ENCODE results near the gene HSPB3.
"Not testable (repeated sequence)": the region's sequence is repeated elsewhere in the genome, so short reads cannot be mapped to it uniquely, and the experiment has no call there.

Gene HSPB3

DNA sequence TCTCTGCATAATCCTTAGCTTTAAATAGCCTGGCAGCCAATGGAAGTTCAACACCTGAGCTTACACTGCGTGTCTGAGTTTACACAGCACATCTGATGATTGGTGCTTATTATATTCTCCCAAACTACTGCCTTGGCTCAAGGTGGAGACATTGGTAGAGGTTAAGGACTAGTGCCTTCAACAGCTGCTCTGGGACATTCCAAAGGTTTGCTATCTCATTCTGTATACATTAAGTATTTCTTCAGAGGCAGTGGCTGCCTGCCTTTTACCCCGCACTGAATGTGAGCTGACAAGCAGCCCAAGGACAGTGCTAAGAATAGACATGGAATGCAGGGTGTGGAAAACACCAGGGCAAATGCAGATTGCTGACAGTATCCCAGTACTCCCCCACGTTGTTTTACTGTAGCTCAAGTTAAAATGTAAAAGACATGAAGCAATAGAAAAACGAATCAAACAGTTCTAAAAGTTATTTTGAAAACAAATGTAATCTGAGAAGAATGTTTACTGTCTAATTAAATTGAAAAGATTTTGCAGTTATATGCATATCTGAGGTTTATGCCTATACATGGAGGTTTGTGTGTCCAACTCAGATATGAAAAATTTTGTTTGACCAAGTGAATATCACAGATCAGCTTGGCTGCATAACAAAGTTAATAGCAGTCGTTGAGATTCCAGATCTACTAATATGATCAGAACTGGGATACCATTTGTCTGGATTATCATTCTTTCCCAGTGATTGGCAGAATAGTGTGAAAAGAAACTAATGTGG lies 1.8 kb downstream of the HSPB3 start:
- no peak for DNase-seq

- no peak for DNase-seq
Observed at GRCh38 chr5:54458221-54458620, 2.7 kb downstream of the HSPB3 start.

DNA sequence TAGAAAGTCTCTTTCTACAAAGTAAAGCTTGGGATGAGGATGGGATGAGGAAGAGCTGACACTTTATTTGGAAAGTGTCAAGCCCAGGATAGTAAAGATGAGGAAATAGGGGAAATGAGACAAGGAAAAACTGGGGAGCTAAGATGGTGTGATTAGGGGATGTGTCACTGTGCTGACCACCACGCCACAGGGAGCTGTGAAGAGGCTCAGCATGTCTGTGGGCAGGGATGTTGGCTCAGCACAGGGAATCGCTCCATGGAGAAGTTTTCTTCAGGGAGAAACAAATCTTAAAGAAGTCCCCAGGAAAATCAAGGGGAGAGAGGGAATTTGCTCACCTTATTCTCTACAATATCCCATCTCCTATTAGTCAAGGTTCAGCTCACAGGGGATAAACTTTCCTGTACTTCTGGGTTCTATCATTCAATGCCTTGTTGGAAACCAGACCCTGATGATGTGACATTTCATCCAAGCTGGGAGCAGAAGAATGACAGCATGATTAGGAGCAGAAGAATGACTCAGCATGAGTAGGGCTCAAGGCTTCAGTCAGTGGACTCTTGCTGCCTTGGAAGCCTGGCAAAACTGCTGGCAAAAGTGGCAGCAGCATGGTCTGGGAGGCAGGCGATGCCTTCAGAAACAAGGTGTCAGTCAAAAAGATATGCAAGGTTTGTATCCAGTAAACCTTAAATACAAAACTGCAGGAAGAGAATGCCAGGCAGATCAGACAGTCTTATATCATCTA lies 4.9 kb downstream of the HSPB3 start:
- no peak for DNase-seq

DNA sequence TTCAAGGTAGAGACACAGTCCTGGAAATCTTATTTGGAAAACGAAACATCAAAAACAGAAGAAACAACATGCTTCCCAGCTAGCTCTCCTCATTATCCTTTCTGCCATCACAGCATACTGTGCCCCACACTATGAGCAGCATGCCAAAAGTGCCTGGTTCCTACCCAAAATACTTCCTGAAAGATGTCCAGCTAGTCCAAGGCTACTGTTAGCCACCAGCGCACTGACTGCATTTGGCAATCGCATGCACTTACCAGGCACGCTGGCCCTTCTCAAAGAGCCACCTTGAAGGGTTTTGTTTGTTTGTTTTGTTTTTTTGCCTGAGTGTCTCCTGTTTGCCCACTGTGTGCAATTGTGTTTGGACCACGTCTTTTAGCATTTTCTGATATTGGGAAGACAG lies 6.8 kb downstream of the HSPB3 start:
- no peak for DNase-seq

- DNase-seq, result no peak
Observed at GRCh38 chr5:54463713-54464112, 8.2 kb downstream of the HSPB3 start.

DNA sequence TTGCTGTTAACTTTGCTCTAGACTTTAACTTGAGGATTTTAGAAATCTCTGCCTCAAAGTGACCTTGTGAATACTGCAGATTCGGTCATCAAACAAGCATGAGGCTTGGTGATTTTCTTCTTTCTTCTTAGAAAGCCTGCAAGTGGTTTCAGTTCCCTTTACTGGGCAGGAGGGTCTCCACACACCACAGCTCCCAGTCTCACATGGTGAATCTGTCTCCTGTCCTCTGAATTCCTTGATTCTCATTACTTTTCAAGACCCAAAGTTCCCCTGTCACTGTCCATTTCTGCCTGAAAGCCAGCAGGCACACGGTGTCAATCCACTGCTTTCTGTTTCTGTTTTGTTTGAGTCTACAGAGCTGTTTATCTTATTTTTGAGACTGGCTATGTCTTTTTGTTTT lies 14.1 kb downstream of the HSPB3 start:
- no peak for DNase-seq

GRCh38 chr5:54470128-54470527 lies 14.6 kb downstream of the HSPB3 start:
- DNase-seq, result no peak

- no peak for DNase-seq
Observed at GRCh38 chr5:54470677-54471076, 15.2 kb downstream of the HSPB3 start.

DNA sequence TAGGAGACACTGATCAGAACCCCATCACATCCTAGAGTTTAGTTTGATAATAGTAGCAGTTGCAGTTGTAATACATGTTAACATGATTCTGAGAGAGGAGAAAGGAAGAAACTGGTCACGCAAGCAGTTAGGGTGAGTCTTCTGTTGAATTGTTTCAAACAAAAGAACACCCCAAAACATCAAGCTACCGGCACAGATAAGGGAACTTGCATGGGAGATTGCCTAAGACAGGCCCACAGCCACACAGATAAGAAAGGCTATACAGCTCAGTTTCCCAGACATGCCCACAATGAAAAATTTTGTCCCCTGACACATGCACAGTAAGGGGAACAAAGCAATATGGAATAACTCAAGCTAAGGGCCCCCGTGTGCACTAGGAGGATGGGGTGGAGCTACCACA lies 15.9 kb downstream of the HSPB3 start:
- no peak for DNase-seq

DNA sequence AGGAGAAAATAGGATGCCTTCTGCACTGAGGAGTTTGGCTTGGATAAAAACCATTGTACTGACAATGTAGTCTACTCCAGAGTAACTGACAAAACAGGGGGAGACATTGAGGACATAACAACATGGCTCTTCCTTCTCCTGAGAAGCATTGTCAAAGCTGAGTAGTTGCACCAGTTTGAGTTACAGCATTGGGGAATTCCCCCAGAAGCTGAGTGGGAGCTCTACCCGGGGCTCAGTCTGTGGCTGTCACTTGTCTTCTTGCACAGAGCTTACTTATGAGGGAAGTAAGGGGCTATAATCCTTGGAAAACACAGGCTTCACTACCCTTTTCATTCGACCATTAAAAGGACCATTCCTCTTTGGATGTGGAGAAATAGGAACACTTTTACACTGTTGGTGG lies 21.2 kb downstream of the HSPB3 start:
- no peak for DNase-seq

DNA sequence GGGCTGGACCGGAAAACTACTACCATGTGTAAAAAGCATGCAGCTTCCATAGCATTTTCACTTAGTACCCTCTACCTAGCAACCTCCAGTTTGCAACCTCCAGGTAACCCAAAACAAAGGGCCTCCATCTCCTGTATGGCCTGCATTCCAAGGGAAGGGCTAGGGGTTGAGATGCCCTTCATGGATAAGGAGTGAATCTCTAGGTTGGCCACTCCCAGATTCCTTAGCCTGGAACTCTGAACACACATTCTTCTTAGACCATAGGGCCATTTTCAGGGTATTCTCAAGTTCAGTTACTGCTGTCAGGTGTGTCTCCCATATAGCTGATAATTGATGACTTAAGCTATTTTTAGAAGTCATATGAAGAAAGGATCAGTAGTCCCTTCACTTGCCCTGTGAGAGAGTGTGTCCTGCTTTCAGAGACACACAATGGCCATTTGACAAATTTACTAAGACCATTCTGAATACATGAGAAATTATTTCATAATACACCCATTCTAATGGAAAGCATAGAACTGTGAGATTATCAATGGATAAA lies 22.5 kb downstream of the HSPB3 start:
- DNase-seq, result no peak

DNA sequence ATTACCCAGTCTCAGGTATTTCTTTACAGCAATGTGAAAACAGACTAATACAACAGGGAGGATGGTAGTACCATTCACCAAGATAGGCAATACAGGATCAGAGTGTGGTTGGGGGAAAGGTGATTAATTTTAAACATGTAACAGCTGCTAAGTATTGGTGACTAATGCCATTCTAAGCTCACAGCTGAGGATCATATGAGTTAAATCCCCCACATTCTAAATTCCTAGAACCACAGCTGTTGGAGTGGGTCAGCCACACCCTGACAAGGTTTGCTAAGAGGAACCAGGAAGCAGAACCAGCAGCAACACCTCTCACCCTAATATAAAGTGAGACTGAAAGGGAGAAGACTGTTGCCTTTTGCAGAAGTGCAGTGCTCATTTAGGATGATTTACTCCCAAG lies 24.8 kb downstream of the HSPB3 start:
- no peak for DNase-seq

GRCh38 chr5:54484219-54484894 lies 28.9 kb downstream of the HSPB3 start:
- no peak for DNase-seq

GRCh38 chr5:54485659-54486058 lies 30.2 kb downstream of the HSPB3 start:
- not testable (repeated sequence) for DNase-seq

GRCh38 chr5:54489648-54489979 lies 34.1 kb downstream of the HSPB3 start:
- DNase-seq, result not testable (repeated sequence)

DNA sequence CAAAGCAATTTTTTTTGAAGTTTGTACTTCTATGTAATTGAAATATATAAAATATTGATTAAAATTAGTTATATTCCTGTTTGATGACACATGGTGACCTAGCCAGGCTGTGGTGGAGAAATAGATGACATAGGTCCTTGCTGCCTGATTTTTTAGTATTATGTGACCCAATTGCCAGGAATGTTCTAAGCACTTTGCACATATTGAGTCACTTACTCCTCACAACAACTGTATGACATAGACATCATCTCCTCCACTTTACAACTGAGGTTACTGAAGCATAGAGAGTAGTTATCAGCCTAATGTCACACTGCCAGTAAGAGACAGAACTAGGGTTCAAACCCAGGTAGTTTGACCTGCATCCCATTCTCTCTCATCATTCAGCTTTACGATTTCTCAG lies 35.8 kb downstream of the HSPB3 start:
- DNase-seq, result no peak

- no peak for DNase-seq
Observed at GRCh38 chr5:54492178-54492577, 36.7 kb downstream of the HSPB3 start.

GRCh38 chr5:54495027-54495426 lies 39.5 kb downstream of the HSPB3 start:
- no peak for DNase-seq
